HS-27A (cell line): ENCODE results near the gene GABBR1.

ENCODE experiments used
- DNase-seq: peaks from one replicate; pipeline ENCODE4 v3.0.0-alpha.2; 2012; ENCODE audit warnings: low read depth, missing footprints

The GABBR1 gene

GRCh38 chr6:29653452-29654038 lies 20.6 kb upstream of the GABBR1 start:
- no peak for DNase-seq

- DNase-seq = no peak
Measured at GRCh38 chr6:29652198-29652584, 19.2 kb upstream of the GABBR1 start.

GRCh38 chr6:29651413-29652197 lies 18.6 kb upstream of the GABBR1 start:
- no peak for DNase-seq

- peak; percentile 97 for DNase-seq
Measured at GRCh38 chr6:29649701-29650673, 17.0 kb upstream of the GABBR1 start.

- DNase-seq = no peak
Measured at GRCh38 chr6:29647927-29648642, 15.1 kb upstream of the GABBR1 start.

GRCh38 chr6:29641430-29642148 lies 8.6 kb upstream of the GABBR1 start:
- DNase-seq = no peak

- DNase-seq = no peak
Measured at GRCh38 chr6:29637247-29637646, 4.3 kb upstream of the GABBR1 start.

- no peak for DNase-seq
Measured at GRCh38 chr6:29633534-29633905, 537 bp upstream of the GABBR1 start.

- DNase-seq = no peak
Measured at GRCh38 chr6:29631860-29632731, 887 bp downstream of the GABBR1 start.

GRCh38 chr6:29631209-29631810 lies 1.7 kb downstream of the GABBR1 start:
- no peak for DNase-seq

- no peak for DNase-seq
Measured at GRCh38 chr6:29630315-29630714, 2.7 kb downstream of the GABBR1 start.

GRCh38 chr6:29629571-29629970 lies 3.4 kb downstream of the GABBR1 start:
- DNase-seq = no peak

GRCh38 chr6:29628419-29629281 lies 4.3 kb downstream of the GABBR1 start:
- no peak for DNase-seq

GRCh38 chr6:29627755-29628418 lies 5.1 kb downstream of the GABBR1 start:
- no peak for DNase-seq

- DNase-seq = no peak
Measured at GRCh38 chr6:29626948-29627754, 5.8 kb downstream of the GABBR1 start.

GRCh38 chr6:29625337-29625930 lies 7.5 kb downstream of the GABBR1 start:
- no peak for DNase-seq

GRCh38 chr6:29624520-29624961 lies 8.4 kb downstream of the GABBR1 start:
- DNase-seq = no peak
